Dermis microvascular lymphatic vessel endothelial cell (primary cell): Measurements from ENCODE around the gene CDC42BPA. TPM values are rescaled to one million over a fixed set of nuclear protein-coding genes. Genes with fewer than 3 reads are reported as not detected.
"Not testable (repeated sequence)": the region's sequence is repeated elsewhere in the genome, so short reads cannot be mapped to it uniquely, and the experiment has no call there.

ENCODE experiments used
- DNase-seq, 2 donors: peaks; one replicate each; pipeline versions ENCODE4 v3.0.0 to v3.0.0-alpha.2; 2010; ENCODE audit warnings: low read depth in 2 of 2
- total RNA-seq: library from RNA; depleted of rRNA; stranded (reverse); fragments of >200 nt; gene quantifications from 2 replicates; pipeline ENCODE4 v1.2.1, GENCODE V29; 2014

The CDC42BPA gene
- total RNA-seq = 53.0 and 55.0 TPM in 2 replicates

GRCh38 chr1:227318016-227318852 is at the start of gene CDC42BPA:
TSS of gene CDC42BPA (minus strand) at chr1:227318492. CDS start at chr1:227317182, 1,310 bp downstream.
- DNase-seq = peak in 1 of 2 donors; percentile 92

DNA sequence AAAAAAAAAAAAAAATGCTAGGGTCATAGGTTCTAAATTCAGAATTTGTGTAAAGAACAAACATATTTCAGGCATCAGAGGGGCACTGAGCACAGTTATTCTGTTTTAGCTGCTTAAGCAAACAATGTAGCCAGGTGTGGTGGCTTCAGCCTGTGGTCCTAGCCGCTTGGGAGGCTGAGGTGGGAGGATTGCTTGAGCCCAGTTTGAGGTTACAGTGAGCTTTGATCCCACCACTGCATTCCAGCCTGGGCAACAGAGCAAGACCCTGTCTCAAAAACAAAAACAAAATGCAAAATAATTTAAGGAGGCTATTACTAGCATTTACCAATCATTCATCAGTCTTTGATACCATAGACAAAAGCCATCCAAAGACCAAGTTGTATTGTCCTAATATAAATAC is 49.7 kb upstream of the CDC42BPA start:
- no peak for DNase-seq

- no peak for DNase-seq
Observed at GRCh38 chr1:227365473-227366431, 47.5 kb upstream of the CDC42BPA start.

- no peak for DNase-seq
Observed at GRCh38 chr1:227364657-227365056, 46.4 kb upstream of the CDC42BPA start.

GRCh38 chr1:227363825-227364224 is 45.5 kb upstream of the CDC42BPA start:
- no peak for DNase-seq

DNA sequence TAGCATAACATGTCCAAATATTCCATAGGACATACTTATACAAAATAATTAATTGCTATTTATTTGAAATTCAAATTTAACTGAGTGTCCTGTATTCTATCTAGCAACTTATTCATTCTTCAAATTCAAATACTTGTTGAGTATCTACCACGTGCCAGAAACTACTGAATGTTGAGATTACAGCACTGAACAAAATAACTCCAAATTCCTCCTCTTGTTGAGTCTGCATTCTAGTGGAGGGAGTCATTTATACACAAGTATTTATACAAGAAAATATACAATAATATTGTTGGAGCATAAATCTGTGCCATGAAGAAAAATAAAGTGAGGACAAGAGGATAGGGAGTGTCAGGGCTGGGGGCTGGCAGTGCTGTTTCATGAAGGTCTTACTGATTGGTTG is 43.7 kb upstream of the CDC42BPA start:
- DNase-seq = no peak

DNA sequence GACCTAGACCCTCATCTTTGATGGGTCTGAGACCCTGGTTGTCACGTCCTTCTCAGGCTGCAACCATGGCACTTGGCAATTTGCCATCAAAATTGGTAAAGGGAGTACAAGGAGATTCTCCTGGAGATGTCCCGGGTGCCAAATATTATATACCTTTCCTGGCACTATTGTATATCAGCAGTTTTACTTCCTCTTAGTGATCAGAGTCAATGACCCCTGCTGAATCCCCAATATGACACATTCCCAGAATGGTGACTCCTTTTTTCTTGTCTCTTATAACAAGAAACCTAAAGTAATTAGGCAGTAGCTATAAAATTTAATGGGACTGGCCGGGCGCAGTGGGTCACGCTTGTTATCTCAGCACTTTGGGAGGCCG is 39.6 kb upstream of the CDC42BPA start:
- DNase-seq = no peak

DNA sequence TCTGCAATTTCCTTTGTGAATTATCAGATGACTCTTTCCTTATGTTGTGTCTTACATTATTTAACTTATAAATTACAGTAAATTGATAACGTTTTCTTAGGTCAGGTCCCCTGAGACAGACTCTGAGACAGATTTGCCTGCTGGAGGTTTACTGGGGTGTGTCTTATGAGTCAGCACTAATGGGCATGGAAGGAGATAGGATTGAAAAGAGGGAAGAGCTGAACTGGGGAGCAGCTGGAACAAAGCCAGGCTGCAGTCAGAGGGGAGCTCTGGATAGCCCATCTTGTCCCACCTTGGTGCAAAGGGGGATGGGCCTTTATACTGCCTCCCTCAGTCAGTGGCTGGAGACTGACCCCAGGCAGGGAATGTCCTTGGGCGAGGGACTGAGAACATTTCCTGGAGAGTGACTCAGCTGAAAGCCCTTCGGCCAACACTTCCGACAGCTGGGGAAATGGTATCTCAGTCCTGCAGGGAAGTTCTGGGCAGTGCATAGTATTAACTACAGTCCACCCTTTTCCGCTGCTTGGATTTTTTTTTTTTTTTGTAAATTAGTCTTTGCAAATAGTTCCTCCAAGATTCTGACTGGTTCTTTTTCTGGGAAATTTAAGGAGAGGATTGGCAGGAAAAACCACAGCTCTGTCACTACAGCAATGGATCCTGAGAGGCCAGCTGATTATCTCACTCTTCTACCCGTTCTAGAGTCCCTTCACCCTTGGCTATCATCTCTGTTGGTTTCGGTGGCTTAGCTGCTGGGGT is 39.1 kb upstream of the CDC42BPA start:
- peak; percentile 59 to 95 for DNase-seq

DNA sequence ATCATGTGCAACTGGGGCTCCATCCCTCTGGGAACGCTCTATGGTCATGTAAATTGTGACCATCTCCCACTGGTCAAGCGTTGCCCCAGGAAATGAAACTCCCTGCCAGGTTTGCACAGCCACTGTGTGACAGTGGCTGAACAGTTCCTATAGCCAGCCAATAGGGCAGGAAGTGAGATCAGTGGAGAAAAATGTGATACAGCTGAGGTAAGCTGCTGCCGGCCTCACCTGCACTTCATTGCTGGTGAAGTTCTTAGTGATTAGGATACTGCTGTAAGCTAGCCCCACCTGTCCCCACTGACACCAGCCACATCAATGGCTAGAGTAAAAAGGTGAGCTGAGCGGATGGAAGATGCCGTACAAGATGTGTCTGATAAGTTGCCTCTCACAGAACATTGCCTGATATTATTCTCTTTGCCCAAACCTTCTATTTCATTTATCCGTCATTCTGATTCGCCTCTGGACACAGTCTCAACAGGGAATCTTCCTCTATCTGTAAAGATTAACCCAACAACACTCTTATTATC is 38.4 kb upstream of the CDC42BPA start:
- peak; percentile 36 to 59 for DNase-seq

- no peak for DNase-seq
Observed at GRCh38 chr1:227355542-227356245, 37.4 kb upstream of the CDC42BPA start.

DNA sequence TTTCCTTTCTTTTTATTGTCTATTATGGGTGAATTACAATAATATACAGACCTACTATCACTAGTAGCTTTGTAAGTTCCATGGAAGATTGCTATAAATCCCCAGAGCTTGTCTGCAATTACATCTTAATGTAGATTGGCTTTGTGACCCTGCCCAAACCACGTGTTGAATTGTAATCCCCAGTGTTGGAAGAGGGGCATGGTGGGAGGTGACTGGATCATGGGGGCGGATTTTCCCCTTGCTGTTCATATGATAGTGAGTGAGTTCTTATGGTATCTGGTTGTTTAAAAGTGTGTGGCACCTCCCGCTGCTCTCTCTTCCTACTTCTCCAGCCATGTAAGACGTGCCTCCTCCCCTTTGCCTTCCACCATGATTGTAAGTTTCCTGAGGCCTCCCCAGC is 34.9 kb upstream of the CDC42BPA start:
- no peak for DNase-seq

GRCh38 chr1:227352164-227352563 is 33.9 kb upstream of the CDC42BPA start:
- not testable (repeated sequence) for DNase-seq

DNA sequence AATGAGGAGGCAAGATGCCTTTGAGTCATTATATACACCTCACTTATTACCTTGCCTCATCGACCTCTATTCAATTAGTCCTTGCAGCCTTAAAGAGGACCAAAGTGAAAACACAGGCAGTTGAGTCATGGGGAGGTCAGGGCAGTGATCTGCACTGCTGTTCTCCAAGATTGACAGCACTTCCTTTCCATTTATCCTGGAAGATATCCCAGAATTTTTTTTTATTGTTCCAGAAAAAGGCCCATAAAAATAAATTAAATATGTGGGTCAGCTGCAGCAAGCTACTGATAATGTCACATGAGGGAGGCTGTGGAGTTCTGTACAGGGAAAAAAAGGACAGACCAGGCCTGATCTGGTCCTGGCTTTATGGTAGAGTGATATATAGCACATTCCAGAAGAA is 33.2 kb upstream of the CDC42BPA start:
- DNase-seq = peak; percentile 22 to 91

DNA sequence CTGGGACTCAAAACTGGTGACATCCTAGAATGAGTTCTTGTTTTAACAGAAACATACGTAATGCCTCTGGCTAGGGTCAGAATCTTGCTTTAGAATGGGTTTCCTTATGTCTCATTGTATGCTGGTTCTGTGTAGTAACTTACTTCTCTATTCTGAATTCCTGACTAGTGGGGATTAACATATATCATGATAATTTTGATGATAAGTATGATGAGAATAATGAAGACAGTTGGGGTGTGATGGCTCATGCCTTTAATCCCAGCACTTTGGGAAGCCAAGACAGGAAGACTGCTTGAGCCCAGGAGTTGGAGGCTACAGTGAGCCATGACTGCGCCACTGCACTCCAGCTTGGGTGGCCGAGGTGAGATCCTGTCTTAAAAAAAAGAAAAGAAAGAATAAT is 31.7 kb upstream of the CDC42BPA start:
- no peak for DNase-seq

- peak in 1 of 2 donors; percentile 56 for DNase-seq
Observed at GRCh38 chr1:227343727-227344551, 25.6 kb upstream of the CDC42BPA start.

- no peak for DNase-seq
Observed at GRCh38 chr1:227343206-227343605, 24.9 kb upstream of the CDC42BPA start.

DNA sequence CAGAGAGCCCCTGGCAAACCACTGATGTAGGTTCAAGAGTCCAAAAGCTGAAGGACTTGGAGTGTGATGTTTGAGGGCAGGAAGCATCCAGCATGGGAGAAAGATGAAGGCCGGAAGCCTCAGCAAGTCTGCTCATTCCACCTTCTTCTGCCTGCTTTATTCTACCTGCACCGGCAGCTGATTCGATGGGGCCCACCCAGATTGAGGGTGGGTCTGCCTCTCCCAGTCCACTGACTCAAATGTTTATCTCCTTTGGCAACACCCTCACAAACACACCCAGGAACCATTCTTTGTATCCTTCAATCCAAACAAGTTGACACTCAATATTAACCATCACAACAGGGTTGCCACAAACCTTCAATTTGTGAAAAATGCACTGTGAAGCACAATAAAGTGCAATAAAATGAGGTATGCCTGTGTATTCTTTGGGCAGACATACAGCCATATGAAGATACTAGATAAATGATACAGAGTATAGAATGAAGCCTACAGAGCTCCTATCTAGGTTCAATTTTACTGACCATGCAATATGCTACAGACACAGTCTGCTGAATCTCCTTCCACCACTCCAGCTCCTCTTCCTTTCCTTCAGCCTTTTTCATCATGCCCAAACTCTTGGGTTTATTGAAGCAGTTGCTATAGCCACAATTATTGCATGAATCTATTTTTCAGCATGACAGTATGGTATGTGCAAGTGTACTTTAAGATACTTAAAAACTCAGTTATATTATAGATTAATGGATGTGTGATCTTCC is 24.0 kb upstream of the CDC42BPA start:
- DNase-seq = no peak

- DNase-seq = not testable (repeated sequence)
Observed at GRCh38 chr1:227336136-227336535, 17.8 kb upstream of the CDC42BPA start.
